NOMO-1 (cell line): ENCODE measurements around the gene OSBP2.
A peak's percentile ranks its signal among the peaks of the same experiment; 100 is the strongest.

Experiments used
- DNase-seq, 2 experiments: peaks; one replicate each; lab custom pipeline; 2025; ENCODE audit not compliant: unreplicated experiment in 2 of 2; lab: John Stamatoyannopoulos, UW

The OSBP2 gene

GRCh38 chr22:30830907-30831306 lies 136.2 kb downstream of the OSBP2 start:
- no peak for DNase-seq

- no peak for DNase-seq
Observed at GRCh38 chr22:30832407-30832987, 137.8 kb downstream of the OSBP2 start.

- DNase-seq = no peak
Observed at GRCh38 chr22:30833322-30833721, 138.6 kb downstream of the OSBP2 start.

GRCh38 chr22:30837531-30837930 lies 142.9 kb downstream of the OSBP2 start:
- DNase-seq = no peak

- no peak for DNase-seq
Observed at GRCh38 chr22:30838111-30838510, 143.4 kb downstream of the OSBP2 start.

- DNase-seq = peak in 1 of 2 experiments; percentile 16
Observed at GRCh38 chr22:30841273-30841672, 146.6 kb downstream of the OSBP2 start.

- no peak for DNase-seq
Observed at GRCh38 chr22:30843245-30843644, 148.6 kb downstream of the OSBP2 start.

GRCh38 chr22:30847583-30847982 lies 152.9 kb downstream of the OSBP2 start:
- no peak for DNase-seq

GRCh38 chr22:30855266-30855665 lies 160.6 kb downstream of the OSBP2 start:
- no peak for DNase-seq

GRCh38 chr22:30855677-30856518 lies 161.2 kb downstream of the OSBP2 start:
- DNase-seq = no peak

GRCh38 chr22:30856741-30857502 lies 162.2 kb downstream of the OSBP2 start:
- DNase-seq = no peak

- DNase-seq = no peak
Observed at GRCh38 chr22:30857791-30858190, 163.1 kb downstream of the OSBP2 start.

GRCh38 chr22:30858976-30859713 lies 164.5 kb downstream of the OSBP2 start:
- no peak for DNase-seq

GRCh38 chr22:30859714-30860095 lies 165.0 kb downstream of the OSBP2 start:
- no peak for DNase-seq

GRCh38 chr22:30860176-30861105 lies 165.8 kb downstream of the OSBP2 start:
- DNase-seq = no peak

- DNase-seq = no peak
Observed at GRCh38 chr22:30861131-30861530, 166.5 kb downstream of the OSBP2 start.

- DNase-seq = no peak
Observed at GRCh38 chr22:30861688-30862552, 167.2 kb downstream of the OSBP2 start.

GRCh38 chr22:30863081-30863833 lies 168.6 kb downstream of the OSBP2 start:
- DNase-seq = no peak
